Panc1 (cell line): ENCODE measurements around the gene DLGAP1. TPM values are rescaled to one million over a fixed set of nuclear protein-coding genes. Genes with fewer than 3 reads are reported as not detected.

ENCODE experiments used
- ATAC-seq: fragments of 200-7000 bp; cut with Tn5 transposase; 2 replicates; pipeline ENCODE4 v1.9.1; 2020; ENCODE audit warnings: mild to moderate bottlenecking, moderate library complexity
- BruUV-seq: library from RNA; stranded (reverse); fragments of 400-500 nt; replicated peaks from 2 replicates; lab custom pipeline; 2021; lab: Mats Ljungman, UMichigan
- CTCF ChIA-PET: fragments of 300-600 bp; sonication (Branson Sonifier 250); formaldehyde crosslinking; loops from one replicate; lab custom pipeline; 2022; ENCODE audit warnings: antibody characterized with exemption; lab: Charles Lee
- POLR2A ChIA-PET: fragments of 300-600 bp; sonication (Branson Sonifier 250); formaldehyde crosslinking; loops from one replicate; lab custom pipeline; 2022; ENCODE audit warnings: antibody characterized with exemption; lab: Charles Lee
- DNase-seq: peaks from one replicate; pipeline ENCODE4 v3.0.0-alpha.2; 2010; ENCODE audit warnings: low read depth, low spot score
- H3K27ac ChIP-seq: 2 replicates; pipeline ENCODE4 v1.5.1; 2011; ENCODE audit warnings: mild to moderate bottlenecking, low read length, inconsistent platforms
- H3K27me3 ChIP-seq: fragments of 200-500 bp; sonication (Bioruptor generic); 2 replicates; pipeline ENCODE4 v1.6.0; 2014; ENCODE audit warnings: low read length, inconsistent platforms; ENCODE audit not compliant: control insufficient read depth, insufficient read depth
- H3K36me3 ChIP-seq: fragments of 200-500 bp; sonication (Bioruptor generic); 2 replicates; pipeline ENCODE4 v1.5.1; 2014; ENCODE audit warnings: inconsistent platforms, mild to moderate bottlenecking, low read length, moderate library complexity; ENCODE audit not compliant: control insufficient read depth, insufficient read depth
- H3K4me1 ChIP-seq: 2 replicates; pipeline ENCODE4 v1.5.1; 2011; ENCODE audit warnings: inconsistent platforms, mild to moderate bottlenecking, low read length, moderate library complexity; ENCODE audit not compliant: control insufficient read depth, insufficient read depth
- H3K4me3 ChIP-seq, 2 experiments: 2 replicates each; pipeline ENCODE4 v1.5.1; 2011 to 2012; ENCODE audit warnings: low read depth in 2 of 2, low read length in 2 of 2, mild to moderate bottlenecking in 2 of 2, inconsistent platforms in 1 of 2, moderate library complexity in 1 of 2
- H3K9me3 ChIP-seq: fragments of 200-500 bp; sonication (Bioruptor generic); 2 replicates; pipeline ENCODE4 v1.5.1; 2014; ENCODE audit warnings: low read depth, mild to moderate bottlenecking, inconsistent platforms, low read length, moderate library complexity; ENCODE audit not compliant: control insufficient read depth, insufficient read depth
- CTCF ChIP-seq: fragments of 450-650 bp; IDR thresholded peaks from 2 replicates; pipeline ENCODE4 v1.5.1; 2017; ENCODE audit warnings: mild to moderate bottlenecking
- POLR2AphosphoS5 ChIP-seq: IDR thresholded peaks from 2 replicates; pipeline ENCODE4 v1.6.1; 2012; ENCODE audit warnings: mild to moderate bottlenecking, low read depth, low read length, moderate library complexity
- REST ChIP-seq, 2 experiments: IDR thresholded peaks; 2 replicates each; pipeline ENCODE4 v1.6.1; 2011 to 2012; ENCODE audit warnings: low read depth in 2 of 2, control low read depth in 1 of 2, low read length in 1 of 2, mild to moderate bottlenecking in 1 of 2, moderate library complexity in 1 of 2; ENCODE audit not compliant: insufficient read depth in 1 of 2
- SIN3A ChIP-seq: IDR thresholded peaks from 2 replicates; pipeline ENCODE4 v1.6.1; 2012; ENCODE audit warnings: low read depth, mild to moderate bottlenecking, low read length, moderate library complexity, borderline replicate concordance; ENCODE audit not compliant: insufficient read depth
- TCF7L2 ChIP-seq: IDR thresholded peaks from 2 replicates; pipeline ENCODE4 v1.6.1; 2011; ENCODE audit warnings: mild to moderate bottlenecking, low read depth, low read length, inconsistent platforms
- in situ Hi-C: cut with HindIII; loops from 2 replicates; pipeline ENCODE4 v1.10.0; 2016; ENCODE audit warnings: low sequenced_read_pairs, low pct_unique_long_range_greater_than_20kb
- intact Hi-C: fragments of 100-400 bp; cut with micrococcal nuclease; formaldehyde crosslinking; loops from one replicate; pipeline ENCODE4 v1.10.0; 2022; ENCODE audit not compliant: unreplicated experiment
- total RNA-seq: library from RNA; stranded (reverse); gene quantifications from one replicate; pipeline ENCODE4 v1.2.1, GENCODE V29; 2021; ENCODE audit not compliant: unreplicated experiment

DLGAP1 gene
- total RNA-seq, 1 experiment from 2014 or later = 1.8 TPM

GRCh38 chr18:4107049-4107467 is 348.0 kb downstream of the DLGAP1 start:
- Histone ChIP-seq H3K9me3 (no peaks in the 10 kb centered on the region), H3K4me1 (no peaks in the 10 kb centered on the region; the same call in 1 of the 2 replicates), H3K36me3 (no peaks in the 10 kb centered on the region), H3K27ac (no peak overlapping the region), H3K27me3 (no peaks in the 10 kb centered on the region), H3K4me3 (peak overlapping the region; percentile 2 to 17; a peak in 1 of 4 replicates)
- TF ChIP-seq SIN3A = no peak
- no peak for TF ChIP-seq CTCF
- TF ChIP-seq REST (IDR thresholded peaks at IDR 0.05; ENCODE audit: insufficient read depth in 1 of 2, low read depth in 2 of 2, low read length in 1 of 2) = no peak
- no peak for TF ChIP-seq TCF7L2
- TF ChIP-seq POLR2AphosphoS5 = no peak
- no peak for DNase-seq
- no peak for ATAC-seq
- ChIA-PET POLR2A (no interaction called here), CTCF (interaction anchor here (0.7 kb wide), 1 partner anchor 951 kb away, joined by 3 read pairs; no protein-coding TSS in a partner anchor)
- intact Hi-C loops = no loop called here
- no TSS peak for BruUV-seq
- in situ Hi-C loops = no loop called here

GRCh38 chr18:4106407-4107033 is 348.6 kb downstream of the DLGAP1 start:
- POLR2A ChIA-PET = no interaction called here
- TF ChIP-seq TCF7L2 (no peak), CTCF (peak; percentile 91)
- CTCF ChIA-PET = interaction anchor here (0.7 kb wide), 1 partner anchor 952 kb away, joined by 3 read pairs; no protein-coding TSS in a partner anchor

More at GRCh38 chr18:4106407-4107033, 348.6 kb downstream of the DLGAP1 start:
- no peaks in the 10 kb centered on the region for H3K27me3 ChIP-seq
- no peaks in the 10 kb centered on the region for H3K9me3 ChIP-seq
- intact Hi-C loops = no loop called here
- H3K36me3 ChIP-seq = no peaks in the 10 kb centered on the region
- in situ Hi-C loops = no loop called here
- H3K4me3 ChIP-seq = peak overlapping the region; percentile 2 to 17; a peak in 2 of 4 replicates
- BruUV-seq = no TSS peak
- no peaks in the 10 kb centered on the region; the same call in 1 of the 2 replicates for H3K4me1 ChIP-seq
- no peak overlapping the region for H3K27ac ChIP-seq
- peak; percentile 51 for DNase-seq
- peak; percentile 92 for ATAC-seq
